ENCODE measurements around the gene NFIA. TPM values are rescaled to one million over a fixed set of nuclear protein-coding genes. Genes with fewer than 3 reads are reported as not detected.

The NFIA gene
- total and polyA plus RNA-seq, 2 of the 13 experiments (the other 11 are each of a cell fraction or from before 2014, with no cell fraction given) = 14.7 to 28.5 TPM

- TF ChIP-seq MYPOP (CRISPR knock-in tag; IDR thresholded peaks at IDR 0.05) (no peak), ZNF503 (CRISPR knock-in tag; IDR thresholded peaks at IDR 0.05) (no peak), FOXC1 (CRISPR knock-in tag; IDR thresholded peaks at IDR 0.05; ENCODE audit: borderline replicate concordance) (no peak), SRF (IDR thresholded peaks at IDR 0.05; ENCODE audit: low read depth, low read length) (no peak), PAWR (CRISPR knock-in tag; IDR thresholded peaks at IDR 0.05; ENCODE audit: borderline replicate concordance) (no peak), ZNF839 (CRISPR knock-in tag; IDR thresholded peaks at IDR 0.05; ENCODE audit: borderline replicate concordance) (no peak), RFX3 (CRISPR knock-in tag; IDR thresholded peaks at IDR 0.05) (no peak), NFIB (CRISPR knock-in tag; IDR thresholded peaks at IDR 0.05; ENCODE audit: borderline replicate concordance) (no peak), HOXD1 (CRISPR knock-in tag; IDR thresholded peaks at IDR 0.05) (no peak), MXD4 (CRISPR knock-in tag; IDR thresholded peaks at IDR 0.05) (no peak), ZNF234 (CRISPR knock-in tag; conservative IDR thresholded peaks at IDR 0.05) (no peak), DBP (CRISPR knock-in tag; IDR thresholded peaks at IDR 0.05; ENCODE audit: not compliant biosample characterization) (no peak), ZNF383 (CRISPR knock-in tag; IDR thresholded peaks at IDR 0.05; ENCODE audit: borderline replicate concordance) (no peak), FOXP4 (CRISPR knock-in tag; IDR thresholded peaks at IDR 0.05) (peak; percentile 71), ZNF777 (CRISPR knock-in tag; IDR thresholded peaks at IDR 0.05) (no peak), ETV5 (CRISPR knock-in tag; IDR thresholded peaks at IDR 0.05; ENCODE audit: borderline replicate concordance) (no peak), PPARG (CRISPR knock-in tag; conservative IDR thresholded peaks at IDR 0.05) (no peak), FOXA3 (CRISPR knock-in tag; IDR thresholded peaks at IDR 0.05) (peak; percentile 20; the same call in 1 of the 2 replicates), ARHGAP35 (CRISPR knock-in tag; IDR thresholded peaks at IDR 0.05; ENCODE audit: borderline replicate concordance) (no peak), ZSCAN5A (CRISPR knock-in tag; IDR thresholded peaks at IDR 0.05; ENCODE audit: borderline replicate concordance) (no peak), PHF20 (CRISPR knock-in tag; IDR thresholded peaks at IDR 0.05) (no peak), KLF6 (CRISPR knock-in tag; IDR thresholded peaks at IDR 0.05) (no peak), GLMP (CRISPR knock-in tag; IDR thresholded peaks at IDR 0.05; ENCODE audit: borderline replicate concordance) (no peak)
Observed at GRCh38 chr1:61122389-61122788, 40.0 kb downstream of the NFIA start (continued).
